ENCODE results near the gene PTER. TPM values are rescaled to one million over a fixed set of nuclear protein-coding genes. Genes with fewer than 3 reads are reported as not detected.

Gene PTER
- total RNA-seq, 1 donor from 2014 or later, result 2.3 TPM

- no peak for DNase-seq (ENCODE audit: low spot score)
- no peaks in the 10 kb centered on the region for H3K27me3 Mint-ChIP-seq (ENCODE audit: unreplicated experiment)
- H3K27ac Mint-ChIP-seq (ENCODE audit: unreplicated experiment), result peak overlapping the region; percentile 62
- H3K9me3 Mint-ChIP-seq (ENCODE audit: unreplicated experiment), result no peaks in the 10 kb centered on the region
- TF ChIP-seq CTCF (IDR thresholded peaks at IDR 0.05; ENCODE audit: unreplicated experiment), result no peak
- peaks cover 6% of the 10 kb centered on the region for H3K4me1 Mint-ChIP-seq (ENCODE audit: unreplicated experiment)
- peak overlapping the region; percentile 85 for H3K4me3 Mint-ChIP-seq (ENCODE audit: unreplicated experiment)
- H3K36me3 Mint-ChIP-seq (ENCODE audit: low read depth, unreplicated experiment), result no peaks in the 10 kb centered on the region
Measured at GRCh38 chr10:16436367-16436757, 448 bp upstream of the PTER start.

GRCh38 chr10:16437540-16437894, 707 bp downstream of the PTER start:
- no peaks in the 10 kb centered on the region for H3K27me3 Mint-ChIP-seq (ENCODE audit: unreplicated experiment)
- H3K36me3 Mint-ChIP-seq (ENCODE audit: low read depth, unreplicated experiment), result no peaks in the 10 kb centered on the region
- H3K4me1 Mint-ChIP-seq (ENCODE audit: unreplicated experiment), result peaks cover 6% of the 10 kb centered on the region
- no peak overlapping the region for H3K27ac Mint-ChIP-seq (ENCODE audit: unreplicated experiment)
- no peak overlapping the region for H3K4me3 Mint-ChIP-seq (ENCODE audit: unreplicated experiment)
- no peak for DNase-seq (ENCODE audit: low spot score)
- TF ChIP-seq CTCF (IDR thresholded peaks at IDR 0.05; ENCODE audit: unreplicated experiment), result no peak
- no peaks in the 10 kb centered on the region for H3K9me3 Mint-ChIP-seq (ENCODE audit: unreplicated experiment)

- Mint-ChIP-seq H3K4me1 (ENCODE audit: unreplicated experiment) (peaks cover 6% of the 10 kb centered on the region), H3K4me3 (ENCODE audit: unreplicated experiment) (no peak overlapping the region), H3K9me3 (ENCODE audit: unreplicated experiment) (no peaks in the 10 kb centered on the region), H3K27me3 (ENCODE audit: unreplicated experiment) (no peaks in the 10 kb centered on the region), H3K36me3 (ENCODE audit: low read depth, unreplicated experiment) (no peaks in the 10 kb centered on the region), H3K27ac (ENCODE audit: unreplicated experiment) (no peak overlapping the region)
- no peak for TF ChIP-seq CTCF (IDR thresholded peaks at IDR 0.05; ENCODE audit: unreplicated experiment)
- DNase-seq (ENCODE audit: low spot score), result no peak
Measured at GRCh38 chr10:16439295-16439694, 2.5 kb downstream of the PTER start.

- no peaks in the 10 kb centered on the region for H3K27me3 Mint-ChIP-seq (ENCODE audit: unreplicated experiment)
- peaks cover 6% of the 10 kb centered on the region for H3K4me1 Mint-ChIP-seq (ENCODE audit: unreplicated experiment)
- no peak for DNase-seq (ENCODE audit: low spot score)
- H3K36me3 Mint-ChIP-seq (ENCODE audit: low read depth, unreplicated experiment), result no peaks in the 10 kb centered on the region
- no peak overlapping the region for H3K27ac Mint-ChIP-seq (ENCODE audit: unreplicated experiment)
- no peak overlapping the region for H3K4me3 Mint-ChIP-seq (ENCODE audit: unreplicated experiment)
- TF ChIP-seq CTCF (IDR thresholded peaks at IDR 0.05; ENCODE audit: unreplicated experiment), result no peak
- no peaks in the 10 kb centered on the region for H3K9me3 Mint-ChIP-seq (ENCODE audit: unreplicated experiment)
Measured at GRCh38 chr10:16440396-16441133, 3.8 kb downstream of the PTER start.

- Mint-ChIP-seq H3K9me3 (ENCODE audit: unreplicated experiment) (no peaks in the 10 kb centered on the region), H3K27ac (ENCODE audit: unreplicated experiment) (no peak overlapping the region), H3K36me3 (ENCODE audit: low read depth, unreplicated experiment) (no peaks in the 10 kb centered on the region), H3K4me1 (ENCODE audit: unreplicated experiment) (peaks cover 3% of the 10 kb centered on the region), H3K4me3 (ENCODE audit: unreplicated experiment) (no peak overlapping the region), H3K27me3 (ENCODE audit: unreplicated experiment) (no peaks in the 10 kb centered on the region)
- no peak for TF ChIP-seq CTCF (IDR thresholded peaks at IDR 0.05; ENCODE audit: unreplicated experiment)
- DNase-seq (ENCODE audit: low spot score), result no peak
Measured at GRCh38 chr10:16441173-16441840, 4.5 kb downstream of the PTER start.
